OCI-LY3 (cell line): Measurements from ENCODE around the gene C1RL.

Experiments
- EZH2phosphoT487 ChIP-seq: fragments of 200-600 bp; shearing (Covaris generic); IDR thresholded peaks from 2 replicates; pipeline ENCODE4 v1.6.1; 2018; ENCODE audit warnings: antibody characterized with exemption, mixed run types, low read depth
- TF ChIP-seq, protein P1 (sequence below): fragments of 200-600, 300-600 bp; sonication (generic); IDR thresholded peaks from 2 replicates; pipeline ENCODE4 v1.5.1; 2014; ENCODE audit warnings: antibody characterized with exemption, low read length, low read depth

GRCh38 chr12:7130701-7131501 lies 21.9 kb upstream of the C1RL start:
- TF ChIP-seq, protein P1, sequence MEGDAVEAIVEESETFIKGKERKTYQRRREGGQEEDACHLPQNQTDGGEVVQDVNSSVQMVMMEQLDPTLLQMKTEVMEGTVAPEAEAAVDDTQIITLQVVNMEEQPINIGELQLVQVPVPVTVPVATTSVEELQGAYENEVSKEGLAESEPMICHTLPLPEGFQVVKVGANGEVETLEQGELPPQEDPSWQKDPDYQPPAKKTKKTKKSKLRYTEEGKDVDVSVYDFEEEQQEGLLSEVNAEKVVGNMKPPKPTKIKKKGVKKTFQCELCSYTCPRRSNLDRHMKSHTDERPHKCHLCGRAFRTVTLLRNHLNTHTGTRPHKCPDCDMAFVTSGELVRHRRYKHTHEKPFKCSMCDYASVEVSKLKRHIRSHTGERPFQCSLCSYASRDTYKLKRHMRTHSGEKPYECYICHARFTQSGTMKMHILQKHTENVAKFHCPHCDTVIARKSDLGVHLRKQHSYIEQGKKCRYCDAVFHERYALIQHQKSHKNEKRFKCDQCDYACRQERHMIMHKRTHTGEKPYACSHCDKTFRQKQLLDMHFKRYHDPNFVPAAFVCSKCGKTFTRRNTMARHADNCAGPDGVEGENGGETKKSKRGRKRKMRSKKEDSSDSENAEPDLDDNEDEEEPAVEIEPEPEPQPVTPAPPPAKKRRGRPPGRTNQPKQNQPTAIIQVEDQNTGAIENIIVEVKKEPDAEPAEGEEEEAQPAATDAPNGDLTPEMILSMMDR = no peak
- no peak for TF ChIP-seq EZH2phosphoT487
